ENCODE data around the gene CDX4. TPM values are rescaled to one million over a fixed set of nuclear protein-coding genes. Genes with fewer than 3 reads are reported as not detected.

The CDX4 gene
- total RNA-seq, 1 experiment from 2014 or later: not detected

DNA sequence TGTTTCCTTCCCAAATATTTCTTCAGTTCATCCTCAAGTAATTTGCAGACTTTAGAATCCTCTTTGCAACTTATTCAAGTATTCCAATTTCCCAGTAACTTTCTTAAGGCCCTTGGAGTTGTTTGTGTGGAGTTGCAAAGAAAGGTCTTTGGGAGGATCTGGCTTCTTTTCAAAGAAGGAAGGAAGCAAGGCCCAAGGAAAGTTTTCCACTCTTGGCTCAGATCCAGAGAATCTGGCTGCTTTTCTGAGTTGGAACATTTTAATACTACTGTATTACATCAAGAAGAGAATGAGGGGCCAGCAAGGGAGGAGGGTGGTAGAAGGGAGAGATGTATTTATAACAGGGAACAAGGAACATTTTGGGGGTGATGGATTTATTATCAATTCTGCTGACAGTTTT, 10.5 kb downstream of the CDX4 start:
- Mint-ChIP-seq H3K9me3 (ENCODE audit: low read depth, unreplicated experiment) (no peaks in the 10 kb centered on the region), H3K4me1 (ENCODE audit: low read depth, unreplicated experiment) (no peaks in the 10 kb centered on the region), H3K27me3 (ENCODE audit: unreplicated experiment) (no peaks in the 10 kb centered on the region), H3K27ac (ENCODE audit: unreplicated experiment) (no peak overlapping the region), H3K4me3 (ENCODE audit: low read depth, unreplicated experiment) (no peak overlapping the region), H3K36me3 (ENCODE audit: insufficient read depth, unreplicated experiment) (no peaks in the 10 kb centered on the region)
- TF ChIP-seq, protein P1, sequence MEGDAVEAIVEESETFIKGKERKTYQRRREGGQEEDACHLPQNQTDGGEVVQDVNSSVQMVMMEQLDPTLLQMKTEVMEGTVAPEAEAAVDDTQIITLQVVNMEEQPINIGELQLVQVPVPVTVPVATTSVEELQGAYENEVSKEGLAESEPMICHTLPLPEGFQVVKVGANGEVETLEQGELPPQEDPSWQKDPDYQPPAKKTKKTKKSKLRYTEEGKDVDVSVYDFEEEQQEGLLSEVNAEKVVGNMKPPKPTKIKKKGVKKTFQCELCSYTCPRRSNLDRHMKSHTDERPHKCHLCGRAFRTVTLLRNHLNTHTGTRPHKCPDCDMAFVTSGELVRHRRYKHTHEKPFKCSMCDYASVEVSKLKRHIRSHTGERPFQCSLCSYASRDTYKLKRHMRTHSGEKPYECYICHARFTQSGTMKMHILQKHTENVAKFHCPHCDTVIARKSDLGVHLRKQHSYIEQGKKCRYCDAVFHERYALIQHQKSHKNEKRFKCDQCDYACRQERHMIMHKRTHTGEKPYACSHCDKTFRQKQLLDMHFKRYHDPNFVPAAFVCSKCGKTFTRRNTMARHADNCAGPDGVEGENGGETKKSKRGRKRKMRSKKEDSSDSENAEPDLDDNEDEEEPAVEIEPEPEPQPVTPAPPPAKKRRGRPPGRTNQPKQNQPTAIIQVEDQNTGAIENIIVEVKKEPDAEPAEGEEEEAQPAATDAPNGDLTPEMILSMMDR (IDR thresholded peaks at IDR 0.05; ENCODE audit: unreplicated experiment): no peak
- no peak for DNase-seq
- no TSS peak for BruUV-seq (replicated peaks)
- intact Hi-C loops (cut with micrococcal nuclease; ENCODE audit: unreplicated experiment): no loop called here
- CTCF ChIA-PET: no interaction called here

DNA sequence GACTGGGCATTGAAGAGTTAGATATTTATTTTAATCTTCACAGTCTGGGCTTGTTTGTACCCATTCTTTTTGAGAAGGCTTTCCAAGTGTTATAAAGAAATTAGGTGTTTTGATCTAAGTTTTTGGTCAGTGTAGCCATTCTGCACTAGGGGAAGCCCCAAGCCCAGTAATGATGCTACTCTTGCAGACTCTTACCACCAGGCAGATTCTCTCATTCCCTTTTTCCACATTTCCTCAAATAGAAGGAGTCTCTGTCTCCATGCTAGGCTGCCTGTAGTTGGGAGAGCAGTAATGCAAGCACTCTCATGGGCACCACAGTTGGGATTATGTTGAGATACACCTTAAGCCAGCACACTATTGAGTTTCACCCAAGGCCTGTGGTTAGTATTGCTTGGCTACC, 21.5 kb downstream of the CDX4 start:
- TF ChIP-seq, protein P1 (IDR thresholded peaks at IDR 0.05; ENCODE audit: unreplicated experiment): no peak
- no peaks in the 10 kb centered on the region for H3K36me3 Mint-ChIP-seq (ENCODE audit: insufficient read depth, unreplicated experiment)
- no peak overlapping the region for H3K27ac Mint-ChIP-seq (ENCODE audit: unreplicated experiment)
- intact Hi-C loops (cut with micrococcal nuclease; ENCODE audit: unreplicated experiment): no loop called here
- no peaks in the 10 kb centered on the region for H3K27me3 Mint-ChIP-seq (ENCODE audit: unreplicated experiment)
- no peak overlapping the region for H3K4me3 Mint-ChIP-seq (ENCODE audit: low read depth, unreplicated experiment)
- CTCF ChIA-PET: interaction anchor here (0.6 kb wide), 1 partner anchor 96 kb away, joined by 5 read pairs; no protein-coding TSS in a partner anchor
- H3K9me3 Mint-ChIP-seq (ENCODE audit: low read depth, unreplicated experiment): peaks cover 10% of the 10 kb centered on the region
- H3K4me1 Mint-ChIP-seq (ENCODE audit: low read depth, unreplicated experiment): no peaks in the 10 kb centered on the region
- no TSS peak for BruUV-seq (replicated peaks)
- no peak for DNase-seq

DNA sequence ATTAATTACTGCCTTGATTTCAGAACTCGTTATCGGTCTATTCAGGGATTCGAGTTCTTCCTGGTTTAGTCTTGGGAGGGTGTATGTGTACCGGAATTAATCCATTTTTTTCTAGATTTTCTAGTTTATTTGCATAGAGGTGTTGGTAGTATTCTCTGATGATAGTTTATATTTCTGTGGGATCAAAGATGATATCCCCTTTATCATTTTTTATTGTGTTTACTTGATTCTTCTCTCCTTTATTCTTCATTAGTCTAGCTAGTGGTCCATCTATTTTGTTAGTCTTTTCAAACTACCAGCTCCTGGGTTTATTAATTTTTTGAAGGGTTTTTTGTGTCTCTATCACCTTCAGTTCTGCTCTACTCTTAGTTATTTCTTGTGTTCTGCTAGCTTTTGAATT, 32.1 kb downstream of the CDX4 start:
- CTCF ChIA-PET: no interaction called here
- TF ChIP-seq, protein P1 (IDR thresholded peaks at IDR 0.05; ENCODE audit: unreplicated experiment): no peak
- H3K9me3 Mint-ChIP-seq (ENCODE audit: low read depth, unreplicated experiment): peaks cover 7% of the 10 kb centered on the region
- no peak overlapping the region for H3K4me3 Mint-ChIP-seq (ENCODE audit: low read depth, unreplicated experiment)
- BruUV-seq (replicated peaks): no TSS peak
- no peak for DNase-seq
- H3K36me3 Mint-ChIP-seq (ENCODE audit: insufficient read depth, unreplicated experiment): no peaks in the 10 kb centered on the region
- H3K27me3 Mint-ChIP-seq (ENCODE audit: unreplicated experiment): no peaks in the 10 kb centered on the region
- H3K4me1 Mint-ChIP-seq (ENCODE audit: low read depth, unreplicated experiment): no peaks in the 10 kb centered on the region
- H3K27ac Mint-ChIP-seq (ENCODE audit: unreplicated experiment): no peak overlapping the region
- intact Hi-C loops (cut with micrococcal nuclease; ENCODE audit: unreplicated experiment): no loop called here

DNA sequence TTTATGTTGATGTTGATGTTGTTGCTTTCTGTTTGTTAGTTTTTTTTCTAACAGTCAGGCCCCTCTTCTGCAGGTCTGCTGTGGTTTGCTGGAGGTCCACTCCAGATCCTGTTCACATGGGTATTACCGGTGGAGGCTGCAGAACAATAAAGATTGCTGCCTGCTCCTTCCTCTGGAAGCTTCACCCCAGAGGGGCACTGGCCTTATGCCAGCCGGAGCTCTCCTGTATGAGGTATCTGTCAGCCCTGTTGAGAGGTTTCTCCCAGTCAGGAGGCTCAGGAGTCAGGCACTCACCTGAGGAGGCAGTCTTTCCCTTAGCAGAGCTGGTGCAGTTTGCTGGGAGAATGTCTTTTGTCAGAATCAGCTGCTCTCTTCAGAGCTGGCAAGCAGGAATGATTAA, 34.7 kb downstream of the CDX4 start:
- no peaks in the 10 kb centered on the region for H3K27me3 Mint-ChIP-seq (ENCODE audit: unreplicated experiment)
- BruUV-seq (replicated peaks): no TSS peak
- no peaks in the 10 kb centered on the region for H3K4me1 Mint-ChIP-seq (ENCODE audit: low read depth, unreplicated experiment)
- TF ChIP-seq, protein P1 (IDR thresholded peaks at IDR 0.05; ENCODE audit: unreplicated experiment): no peak
- CTCF ChIA-PET: no interaction called here
- no peak for DNase-seq
- intact Hi-C loops (cut with micrococcal nuclease; ENCODE audit: unreplicated experiment): no loop called here
- no peak overlapping the region for H3K27ac Mint-ChIP-seq (ENCODE audit: unreplicated experiment)
- H3K36me3 Mint-ChIP-seq (ENCODE audit: insufficient read depth, unreplicated experiment): no peaks in the 10 kb centered on the region
- H3K4me3 Mint-ChIP-seq (ENCODE audit: low read depth, unreplicated experiment): no peak overlapping the region
- peaks cover 10% of the 10 kb centered on the region for H3K9me3 Mint-ChIP-seq (ENCODE audit: low read depth, unreplicated experiment)
